Stimulated activated CD8-positive, alpha-beta memory T cell treated with anti-CD3 and anti-CD28 coated beads, Interleukin-15, amount 100 ng/mL, for 4 hours (primary cell): Measurements from ENCODE around the gene DMRTA1.
"Not testable (repeated sequence)": the region's sequence is repeated elsewhere in the genome, so short reads cannot be mapped to it uniquely, and the experiment has no call there.

Source experiments
- DNase-seq, 2 donors: peaks; one replicate each; pipeline ENCODE4 v3.0.0-alpha.2; 2020; ENCODE audit warnings: low read depth in 2 of 2

The DMRTA1 gene

DNA sequence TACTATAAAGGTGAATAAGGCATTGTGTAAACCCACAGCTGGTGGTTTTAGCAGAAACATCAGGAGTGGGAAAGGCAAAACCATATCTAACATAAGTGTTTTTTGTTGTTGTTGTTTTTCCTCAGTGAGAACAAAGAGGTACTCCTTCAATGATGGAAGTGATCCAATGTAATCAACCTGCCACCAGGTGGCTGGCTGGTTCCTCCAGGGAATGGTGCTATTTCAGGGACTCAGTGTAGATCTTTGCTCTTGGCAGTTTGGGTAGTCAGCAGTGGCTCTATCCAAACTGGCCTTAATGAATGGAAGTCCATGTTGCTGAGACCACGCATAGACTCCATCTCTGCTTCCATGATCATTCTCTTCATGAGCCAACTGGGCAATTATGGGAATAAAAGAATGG is 10.8 kb downstream of the DMRTA1 start:
- no peak for DNase-seq

DNA sequence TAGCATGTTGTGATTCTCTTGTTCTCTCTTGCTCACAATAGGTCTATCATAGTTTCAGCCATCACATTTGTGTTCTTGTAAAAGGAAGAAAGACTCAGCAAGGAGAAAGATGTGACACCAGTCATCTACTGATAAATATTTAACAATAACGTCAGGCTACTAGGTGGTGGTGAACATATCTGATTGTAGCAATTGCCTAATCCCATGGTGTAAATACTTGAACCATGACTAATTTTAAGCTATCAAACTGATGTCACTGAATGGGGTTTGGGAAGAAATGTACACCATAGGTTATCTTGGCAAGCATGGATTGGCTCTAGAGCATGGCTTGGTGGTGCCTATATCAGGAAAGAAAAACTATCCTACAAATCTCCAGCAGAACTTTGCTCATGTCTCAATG is 16.6 kb downstream of the DMRTA1 start:
- DNase-seq, result no peak

DNA sequence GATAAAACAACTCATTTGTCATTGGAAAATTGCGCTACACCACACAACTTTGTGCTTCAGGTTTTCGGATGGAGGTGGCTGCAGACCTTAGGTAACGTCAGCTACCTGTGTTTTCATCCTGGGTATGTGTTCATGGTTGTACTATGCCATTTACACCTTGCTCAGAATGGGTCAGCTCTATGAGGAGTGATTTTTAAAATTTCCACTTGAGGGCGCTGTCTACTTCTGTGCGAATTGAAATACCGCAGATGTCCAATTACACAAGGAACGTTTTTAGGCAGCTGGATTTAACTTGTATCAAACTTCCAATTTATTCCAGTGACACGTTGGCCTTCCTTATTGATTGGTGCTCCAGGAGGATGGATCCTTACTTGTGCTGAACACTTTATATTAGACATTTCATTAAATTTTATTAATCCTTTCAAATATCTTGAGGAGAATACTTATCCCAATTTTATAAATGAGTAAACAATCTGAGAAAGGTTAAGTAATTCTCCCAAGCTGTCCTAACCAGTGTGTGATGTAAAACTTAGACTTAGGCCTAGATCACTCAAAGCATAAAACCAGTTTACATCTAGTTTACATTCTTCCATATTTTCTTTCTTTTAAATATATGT is 23.4 kb downstream of the DMRTA1 start:
- no peak for DNase-seq

DNA sequence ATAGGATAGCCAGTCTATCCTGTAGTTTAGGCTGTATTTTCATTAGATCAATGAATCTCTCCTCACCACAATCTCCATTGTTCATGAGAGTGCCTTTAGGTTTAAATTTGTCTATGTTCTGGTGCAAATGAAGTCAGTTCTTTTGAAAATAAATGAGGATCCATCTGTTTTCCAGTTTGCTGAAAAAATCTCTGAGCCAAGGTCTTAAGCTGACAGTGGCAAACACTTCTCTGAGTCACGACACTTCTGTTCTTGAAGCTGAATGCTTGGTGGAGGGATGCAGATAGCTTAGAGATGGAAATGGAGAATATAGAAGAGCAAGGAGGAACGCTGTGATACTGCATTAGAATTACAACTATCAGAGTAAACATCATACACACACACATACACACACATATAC is 34.9 kb downstream of the DMRTA1 start:
- no peak for DNase-seq

DNA sequence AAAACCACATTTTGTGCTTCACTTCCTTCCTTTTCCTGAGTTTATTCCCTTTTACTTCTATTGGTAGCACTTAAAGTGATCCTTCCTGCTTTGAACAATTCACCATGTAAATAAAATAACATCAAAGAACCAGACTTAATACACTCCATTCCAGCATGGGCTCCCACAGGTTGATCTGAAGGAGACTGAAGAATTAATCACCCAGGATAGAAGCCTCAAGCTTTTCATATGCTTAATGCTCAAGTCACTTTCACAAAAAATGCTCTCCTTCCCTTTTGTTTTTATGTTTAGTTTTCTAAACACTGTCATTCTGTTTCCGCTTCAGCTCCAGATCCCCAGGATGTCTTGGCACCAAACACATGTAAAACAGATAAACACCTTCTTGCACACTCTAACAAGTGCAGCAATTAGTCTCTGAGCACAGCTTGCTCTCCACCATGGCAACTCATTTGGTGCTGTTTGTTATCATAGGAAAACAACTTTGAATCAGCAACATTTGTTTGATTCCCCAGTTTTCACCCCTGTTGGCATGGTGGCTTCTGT is 37.0 kb downstream of the DMRTA1 start:
- DNase-seq, result no peak

DNA sequence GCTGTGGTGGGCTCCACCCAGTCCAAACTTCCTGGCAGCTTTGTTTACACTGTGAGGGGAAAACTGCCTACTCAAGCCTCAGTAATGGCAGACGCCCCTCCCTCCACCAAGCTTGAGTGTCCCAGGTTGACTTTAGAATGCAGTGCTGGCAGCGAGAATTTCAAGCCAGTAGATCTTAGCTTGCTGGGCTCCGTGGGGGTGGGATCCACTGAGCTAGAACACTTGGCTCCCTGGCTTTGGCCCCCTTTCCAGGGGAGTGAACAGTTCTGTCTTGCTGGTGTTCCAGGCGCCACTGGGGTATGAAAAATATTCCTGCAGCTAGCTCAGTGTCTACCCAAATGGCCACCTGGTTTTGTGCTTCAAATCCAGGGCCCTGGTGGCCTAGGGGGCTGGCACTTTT is 49.6 kb downstream of the DMRTA1 start:
- DNase-seq, result not testable (repeated sequence)
